ENCODE results near the gene AP2B1.

The AP2B1 gene

GRCh38 chr17:35705230-35705629 is 118.1 kb downstream of the AP2B1 start:
- H3K4me3 ChIP-seq (ENCODE audit: low read depth, low read length) = no peak overlapping the region

GRCh38 chr17:35705705-35706104 is 118.6 kb downstream of the AP2B1 start:
- no peak for TF ChIP-seq CTCF (conservative IDR thresholded peaks at IDR 0.05; ENCODE audit: low read depth, low read length)
- no peak overlapping the region for H3K4me3 ChIP-seq (ENCODE audit: low read depth, low read length)
- no peak for DNase-seq (ENCODE audit: low read depth)

More at GRCh38 chr17:35705230-35705629, 118.1 kb downstream of the AP2B1 start:
- TF ChIP-seq CTCF (conservative IDR thresholded peaks at IDR 0.05; ENCODE audit: low read depth, low read length) = no peak
- DNase-seq (ENCODE audit: low read depth) = no peak

GRCh38 chr17:35708149-35708548 is 121.0 kb downstream of the AP2B1 start:
- no peak for TF ChIP-seq CTCF (conservative IDR thresholded peaks at IDR 0.05; ENCODE audit: low read depth, low read length)
- no peak overlapping the region for H3K4me3 ChIP-seq (ENCODE audit: low read depth, low read length)
- DNase-seq (ENCODE audit: low read depth) = peak; percentile 43

- DNase-seq (ENCODE audit: low read depth) = no peak
- TF ChIP-seq CTCF (conservative IDR thresholded peaks at IDR 0.05; ENCODE audit: low read depth, low read length) = no peak
- no peak overlapping the region for H3K4me3 ChIP-seq (ENCODE audit: low read depth, low read length)
These were observed 121.8 kb downstream of the AP2B1 start for GRCh38 chr17:35708951-35709350.

- no peak for TF ChIP-seq CTCF (conservative IDR thresholded peaks at IDR 0.05; ENCODE audit: low read depth, low read length)
- no peak overlapping the region for H3K4me3 ChIP-seq (ENCODE audit: low read depth, low read length)
- peak; percentile 78 for DNase-seq (ENCODE audit: low read depth)
These were observed 122.8 kb downstream of the AP2B1 start for GRCh38 chr17:35709874-35710273.

GRCh38 chr17:35710950-35711349 is 123.8 kb downstream of the AP2B1 start:
- no peak for TF ChIP-seq CTCF (conservative IDR thresholded peaks at IDR 0.05; ENCODE audit: low read depth, low read length)
- no peak for DNase-seq (ENCODE audit: low read depth)

GRCh38 chr17:35713069-35713728 is 126.1 kb downstream of the AP2B1 start:
- DNase-seq (ENCODE audit: low read depth) = peak; percentile 89
- no peak for TF ChIP-seq CTCF (conservative IDR thresholded peaks at IDR 0.05; ENCODE audit: low read depth, low read length)
- H3K4me3 ChIP-seq (ENCODE audit: low read depth, low read length) = no peak overlapping the region

More at GRCh38 chr17:35710950-35711349, 123.8 kb downstream of the AP2B1 start:
- H3K4me3 ChIP-seq (ENCODE audit: low read depth, low read length) = no peak overlapping the region

All from choroid plexus epithelial cell (primary cell).